ENCODE results near the gene TUBB2A. TPM values are rescaled to one million over a fixed set of nuclear protein-coding genes. Genes with fewer than 3 reads are reported as not detected.

Gene TUBB2A
- total RNA-seq = 43.4 and 59.2 TPM in 2 replicates

GRCh38 chr6:3157131-3157933 is at the start of gene TUBB2A:
TUBB2A (minus strand) TSS chr6:3157544; CDS start chr6:3157463, 81 bp downstream.

GRCh38 chr6:3118353-3119039 is 38.8 kb downstream of the TUBB2A start, which contains the start of gene BPHL:
BPHL (plus strand) TSS chr6:3118711; CDS start chr6:3118741, 30 bp downstream.

Other genes starting within 250 kb of the TUBB2A start
- 97.8 and 103 TPM in 2 replicates for gene SERPINB6, start 186.0 kb downstream of the TUBB2A start, total RNA-seq
- gene NQO2, start 157.7 kb downstream of the TUBB2A start, total RNA-seq = 34.1 and 38.5 TPM in 2 replicates
- gene RIPK1, start 89.0 kb downstream of the TUBB2A start, total RNA-seq = 24.0 TPM in 2 replicates
- 9.7 and 12.5 TPM in 2 replicates for gene BPHL, start 38.8 kb downstream of the TUBB2A start, total RNA-seq
- 1.3 and 2.4 TPM in 2 replicates for gene TUBB2B, start 70.1 kb upstream of the TUBB2A start, total RNA-seq
- 42.2 and 46.6 TPM in 2 replicates for gene PSMG4, start 101.4 kb upstream of the TUBB2A start, total RNA-seq